Left cardiac atrium (tissue), 4 donors: ENCODE results near the gene FXR1. TPM values are rescaled to one million over a fixed set of nuclear protein-coding genes. Genes with fewer than 3 reads are reported as not detected.
"Not testable (repeated sequence)": the region's sequence is repeated elsewhere in the genome, so short reads cannot be mapped to it uniquely, and the experiment has no call there.

ENCODE experiments used
- ATAC-seq, 2 donors: fragments of 200-7000 bp; cut with Tn5 transposase; one replicate each; pipeline ENCODE4 v1.9.1; 2020; ENCODE audit warnings: mild to moderate bottlenecking in 2 of 2, moderate library complexity in 2 of 2
- DNase-seq: peaks from one replicate; pipeline ENCODE4 v3.0.0-alpha.2; 2020
- intact Hi-C, 2 donors: fragments of 100-400 bp; cut with DNase I; formaldehyde crosslinking; loops; one replicate each; pipeline versions ENCODE4 v1.14.1 to v1.15.1; 2022 to 2023
- long read RNA-seq: library from polyadenylated mRNA; unstranded; transcript quantifications from one replicate; pipeline ENCODE4 v2.0.0, GENCODE V29; 2021
- total RNA-seq, 2 donors: library from RNA; stranded (reverse); fragmentation: NEBNext Ultra II Directional; extraction: Animal tissue kit (Norgen Biotek cat#: 25700); gene quantifications; one replicate each; pipeline ENCODE4 v1.2.1, GENCODE V29; 2021
- donor health status: DM: no; HTN: yes; CAD: no.
- donor health status: DM: no; HTN: yes; CAD: no; lungs with severe emphysema.
- donor health status: DM: yes; HTN: yes; CAD: no.
- donor health status: Dilated cardiomyopathy.

Gene FXR1
- 100 to 1,000 TPM; 163 to 195 TPM for total RNA-seq
- long read RNA-seq, full-length matches to known transcripts: 7 of 69 reads
- long read RNA-seq, partial matches to known transcripts: 5 of 69 reads
- long read RNA-seq, other reads (novel, unspliced or antisense): 57 of 69 reads

DNA sequence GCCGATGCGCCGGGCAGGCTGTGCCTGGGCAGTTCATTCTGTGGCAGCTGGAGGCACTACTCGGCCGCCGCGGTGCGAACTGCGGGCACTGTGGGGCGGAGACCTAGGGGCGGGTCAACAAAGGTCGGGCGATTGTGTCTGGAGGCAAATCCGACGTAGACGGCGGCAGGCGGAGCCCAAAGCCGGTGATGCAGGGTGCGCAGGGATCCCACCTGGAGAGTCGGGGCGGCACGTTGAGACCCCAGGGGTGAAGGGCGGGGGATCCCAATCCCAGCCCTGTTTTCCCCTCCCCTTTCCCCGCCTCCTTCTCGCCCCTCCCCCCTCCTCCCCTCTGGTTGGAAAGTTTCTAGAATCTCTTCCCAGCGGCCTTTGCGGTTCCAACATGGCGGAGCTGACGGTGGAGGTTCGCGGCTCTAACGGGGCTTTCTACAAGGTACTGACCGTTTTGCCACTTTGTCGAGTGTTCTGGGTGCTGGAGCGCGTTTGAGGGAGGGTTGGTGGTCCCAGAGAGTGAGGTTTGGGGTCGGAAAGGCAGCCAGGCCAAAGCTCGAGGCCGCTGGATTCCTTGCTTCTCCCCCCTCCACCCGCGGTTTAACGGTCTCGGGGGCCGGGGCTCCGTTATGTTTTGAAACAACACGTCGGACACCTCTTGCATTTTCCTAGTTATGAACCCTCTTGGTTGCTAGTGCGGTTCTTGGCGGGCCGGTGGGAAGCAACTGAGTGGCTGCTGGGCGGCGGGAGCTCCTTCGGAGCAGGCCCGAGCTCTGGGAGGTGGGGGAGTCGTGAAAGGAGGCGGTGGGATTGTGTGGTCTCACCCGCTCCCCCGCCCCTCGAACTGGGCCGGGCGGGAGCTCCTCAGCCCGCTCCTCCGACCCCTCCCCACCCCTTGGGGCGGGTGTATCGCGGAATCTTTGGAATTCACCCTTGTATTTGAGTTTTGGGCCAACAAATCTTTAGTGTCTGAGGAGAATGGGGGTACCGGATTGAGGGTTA is at the start of gene FXR1:
Gene FXR1 (plus strand): TSS at position 367 of the 993 bp plus-strand sequence. CDS start 16 bp downstream, at position 383.
- peak; percentile 99 for ATAC-seq
- peak; percentile 91 for DNase-seq
- intact Hi-C loops: no loop called here

DNA sequence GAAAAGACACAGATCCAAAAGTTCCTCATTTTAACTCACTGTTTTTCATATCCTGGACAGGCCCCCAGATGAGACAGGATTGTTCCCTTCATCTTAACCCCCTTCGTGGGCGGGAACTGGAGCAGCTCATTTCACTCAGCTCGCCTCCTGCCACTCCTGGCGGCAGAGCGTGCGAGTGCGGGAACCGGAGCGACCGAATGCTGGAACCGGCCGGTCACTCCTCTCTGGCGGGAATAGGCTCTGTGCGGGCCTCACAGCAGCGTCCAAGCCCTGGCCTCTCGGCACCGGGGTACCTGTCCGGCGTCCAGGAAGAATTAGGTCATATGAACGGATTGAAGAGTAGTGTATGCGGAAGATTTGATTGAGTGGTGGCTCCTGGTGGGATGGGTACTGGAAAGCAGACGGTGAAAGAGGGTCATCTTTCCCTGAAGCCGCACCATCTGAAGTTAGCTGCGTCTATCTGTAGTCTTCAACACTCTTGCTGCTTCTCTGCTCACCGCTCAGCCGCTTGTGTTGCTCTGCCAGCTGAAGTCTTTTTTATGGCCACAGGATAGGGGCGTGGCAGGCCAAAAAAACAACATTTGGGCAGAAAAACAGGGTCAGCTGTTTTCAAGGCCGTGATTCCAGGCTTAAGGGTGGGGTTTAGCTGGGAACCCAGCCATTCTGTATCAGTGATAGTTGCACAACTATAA is 42.3 kb upstream of the FXR1 start:
- intact Hi-C loops: no loop called here
- ATAC-seq (peak; percentile 80 to 85), DNase-seq (peak; percentile 39)

DNA sequence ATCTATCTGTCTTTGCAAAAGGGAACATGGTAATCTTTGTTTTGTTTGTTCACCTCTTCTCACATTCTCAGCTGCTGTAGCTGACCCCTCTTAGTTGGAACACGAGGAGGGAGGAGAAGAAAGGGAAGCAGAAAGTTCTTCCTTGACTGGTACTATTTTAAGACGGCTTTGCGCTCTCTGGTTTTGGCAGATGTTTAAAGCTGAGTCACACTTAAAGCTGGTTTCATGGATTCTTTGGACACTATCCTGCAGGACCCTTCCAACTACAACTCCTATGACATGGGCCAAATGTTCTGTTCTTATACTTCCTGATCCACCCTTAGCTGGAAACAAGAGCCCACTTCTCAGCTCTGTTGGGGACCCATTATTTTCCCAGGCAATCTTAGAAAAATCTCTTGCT is 40.6 kb upstream of the FXR1 start:
- ATAC-seq (peak; percentile 27 to 84), DNase-seq (no peak)
- intact Hi-C loops: no loop called here

DNA sequence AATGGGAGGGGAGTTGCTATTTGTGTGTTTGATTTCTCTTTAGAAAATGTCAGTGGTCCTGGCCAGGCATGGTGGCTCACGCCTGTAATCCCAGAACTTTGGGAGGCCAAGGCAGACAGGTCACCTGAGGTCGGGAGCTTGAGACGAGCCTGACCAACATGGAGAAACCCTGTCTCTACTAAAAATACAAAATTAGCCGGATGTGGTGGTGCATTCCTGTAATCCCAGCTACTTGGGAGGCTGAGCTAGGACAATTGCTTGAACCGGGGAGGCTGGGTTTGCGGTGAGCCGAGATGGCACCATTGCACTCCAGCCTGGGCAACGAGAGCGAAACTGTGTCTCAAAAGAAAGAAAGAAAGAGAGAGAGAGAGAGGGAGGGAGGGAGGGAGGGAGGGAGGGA is 40.0 kb upstream of the FXR1 start:
- DNase-seq, ATAC-seq, intact Hi-C loops: not testable (repeated sequence)

DNA sequence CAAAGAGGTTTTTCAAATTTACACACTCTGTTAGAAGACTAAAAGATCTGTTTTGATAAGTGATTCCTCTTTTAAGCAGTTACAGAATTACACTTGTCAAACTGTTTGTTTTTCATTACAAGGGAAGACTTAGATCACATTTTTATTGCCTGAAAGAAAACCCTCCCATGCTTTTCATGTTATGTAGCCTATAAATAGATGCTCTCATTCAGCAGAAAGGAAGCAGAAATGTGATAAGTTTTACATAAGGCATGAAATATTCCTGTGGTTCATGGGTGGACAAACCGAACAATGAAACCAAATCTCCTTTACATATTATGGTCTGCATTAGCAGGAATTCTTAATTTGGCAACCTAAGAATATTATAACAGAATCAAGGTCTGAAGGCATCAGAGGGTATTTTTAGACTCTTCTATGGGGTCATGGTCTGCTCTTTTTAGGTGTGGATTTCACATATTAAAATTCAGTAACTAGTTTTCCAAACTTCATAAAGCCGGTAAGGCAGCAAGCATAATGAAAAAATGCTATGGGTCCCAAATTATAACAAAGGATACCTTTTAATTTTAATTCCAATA is 37.3 kb upstream of the FXR1 start:
- ATAC-seq (no peak), DNase-seq (no peak)
- intact Hi-C loops: no loop called here

DNA sequence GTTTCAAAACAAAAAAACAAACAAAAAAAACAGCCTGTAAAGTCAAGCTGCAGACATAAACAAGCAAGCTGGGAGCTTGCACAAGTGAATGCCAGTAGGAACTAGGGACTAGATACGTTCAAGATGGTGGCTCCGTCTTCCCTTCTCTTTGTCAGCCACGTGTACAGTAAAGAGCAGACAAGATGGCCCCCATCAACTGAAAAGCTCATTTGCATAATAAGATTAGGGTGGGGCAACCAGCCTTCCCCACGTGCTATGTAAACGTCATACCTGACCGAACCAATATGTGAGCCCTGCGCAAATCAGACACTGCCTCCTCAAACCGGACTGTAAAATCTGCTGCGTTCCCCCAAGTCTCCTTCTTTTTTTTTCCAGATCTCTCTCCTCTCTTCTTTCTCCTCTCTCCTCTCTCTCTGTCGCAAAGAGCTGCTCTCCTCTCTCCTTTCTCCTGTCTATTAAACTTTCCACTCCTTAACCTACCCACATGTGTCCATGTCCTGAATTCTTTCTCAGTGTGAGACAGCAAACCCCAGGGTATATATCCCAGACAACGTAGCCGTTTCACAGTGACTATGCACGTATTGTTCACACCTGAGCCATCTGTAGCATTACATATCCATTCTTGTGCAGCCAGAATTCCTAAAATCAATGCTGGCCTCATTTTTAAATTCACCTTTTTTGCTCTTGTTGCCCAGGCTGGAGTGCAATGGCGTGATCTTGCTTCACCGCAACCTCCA is 31.2 kb upstream of the FXR1 start:
- ATAC-seq (no peak), DNase-seq (no peak)
- intact Hi-C loops: no loop called here

DNA sequence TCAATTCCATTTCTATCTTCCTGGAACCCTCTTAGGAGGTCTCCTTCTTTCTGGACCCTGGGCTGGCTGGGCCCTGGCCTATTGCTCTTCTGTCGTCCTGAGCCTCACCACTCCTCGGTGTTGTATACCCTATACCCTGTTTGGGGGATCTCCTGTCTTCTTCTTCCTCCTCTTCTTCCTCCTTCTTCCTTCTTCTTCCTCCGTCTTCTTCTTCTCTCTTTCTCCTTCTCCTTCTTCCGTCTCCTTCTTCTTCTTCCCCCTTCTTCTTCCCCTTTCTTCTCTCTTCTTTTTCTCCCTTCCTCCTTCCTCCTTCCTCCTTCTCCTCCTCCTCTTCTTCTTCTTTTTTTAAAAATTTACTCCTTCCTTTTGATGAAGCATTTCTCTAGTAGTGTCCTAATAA is 30.4 kb upstream of the FXR1 start:
- DNase-seq: no peak
- ATAC-seq: no peak
- intact Hi-C loops: no loop called here

DNA sequence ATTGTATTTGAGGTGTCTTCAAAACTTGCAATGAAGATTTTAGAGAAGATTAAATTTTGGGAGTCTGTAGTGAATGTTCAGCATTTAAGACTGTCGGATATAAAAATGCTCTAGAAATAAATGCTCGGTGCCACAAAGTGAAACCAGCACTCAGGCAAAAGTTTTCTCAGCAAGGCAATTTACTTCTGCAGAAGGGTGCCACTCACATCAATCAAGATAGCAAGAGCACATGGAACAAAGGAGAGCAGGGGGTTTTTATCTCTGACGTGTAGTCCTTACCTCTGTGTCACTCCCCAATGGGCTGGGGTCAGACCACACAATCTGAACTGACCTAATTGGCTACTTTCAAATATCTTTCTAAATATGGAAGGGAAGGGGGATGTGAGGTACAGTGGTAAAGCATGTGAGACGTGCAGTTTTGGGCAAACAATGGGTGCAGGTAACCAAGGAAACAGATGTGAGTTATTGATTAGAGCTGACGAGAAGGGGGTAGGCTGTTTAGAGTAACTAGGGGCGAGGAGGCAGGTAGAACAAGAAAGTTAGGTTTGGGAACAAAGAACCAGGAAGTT is 23.4 kb upstream of the FXR1 start:
- no peak for ATAC-seq
- intact Hi-C loops: no loop called here

DNA sequence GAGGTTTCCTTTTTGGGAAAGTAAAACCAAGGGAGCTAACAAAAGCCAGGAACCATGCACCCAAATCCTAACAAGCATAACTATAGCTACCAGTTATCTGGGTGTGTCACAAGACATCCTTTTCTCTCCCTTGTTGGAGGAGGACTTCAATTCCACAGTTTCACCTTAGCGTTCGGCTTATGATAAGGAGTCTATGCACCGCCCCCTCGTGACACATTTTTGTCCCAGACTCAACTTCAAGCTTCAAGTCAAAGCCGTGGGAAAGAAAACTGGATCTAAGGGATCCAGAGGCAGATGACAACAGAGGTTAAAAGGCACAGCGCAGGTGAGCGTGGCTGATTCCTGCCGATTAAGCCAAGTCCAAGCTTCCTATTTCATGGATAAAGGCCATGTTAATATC is 13.9 kb upstream of the FXR1 start:
- intact Hi-C loops: no loop called here
- ATAC-seq (no peak), DNase-seq (no peak)

More for the DNA sequence above, 23.4 kb upstream of the FXR1 start:
- DNase-seq: no peak

DNA sequence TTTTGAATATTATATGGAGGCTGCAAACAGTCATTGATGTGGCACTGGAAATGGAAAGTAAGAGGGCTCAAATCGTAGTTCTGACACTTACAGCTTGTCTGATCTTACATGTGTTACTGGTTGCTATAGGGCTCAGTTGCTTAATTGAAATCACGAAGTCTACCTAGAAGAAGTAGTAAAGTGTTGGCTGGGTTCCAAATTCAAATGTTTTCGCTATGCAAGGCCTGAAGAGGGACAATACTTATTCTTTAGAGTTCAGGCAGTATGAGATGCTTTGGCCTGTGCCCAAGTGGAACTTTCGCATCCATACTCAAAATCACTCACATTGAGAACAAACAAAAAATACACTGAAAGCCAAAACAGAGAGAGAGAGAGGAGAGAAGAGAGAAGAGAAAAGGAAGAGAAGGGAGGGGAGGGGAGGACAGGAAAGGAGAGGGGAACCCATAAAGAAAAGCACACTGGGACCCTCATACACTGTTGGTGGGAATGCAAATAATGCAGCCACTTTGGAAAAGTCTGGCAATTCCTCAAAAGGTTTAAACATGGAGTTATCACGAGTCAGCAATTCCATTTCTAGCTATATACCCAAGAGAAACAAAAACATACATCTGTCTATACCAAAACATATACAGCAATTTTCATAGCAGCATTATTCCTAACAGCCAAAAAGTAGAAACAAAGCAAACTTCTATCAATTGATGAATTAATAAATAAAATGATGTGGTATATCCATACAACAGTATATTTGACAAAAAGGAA is 2.9 kb upstream of the FXR1 start:
- intact Hi-C loops: no loop called here

DNA sequence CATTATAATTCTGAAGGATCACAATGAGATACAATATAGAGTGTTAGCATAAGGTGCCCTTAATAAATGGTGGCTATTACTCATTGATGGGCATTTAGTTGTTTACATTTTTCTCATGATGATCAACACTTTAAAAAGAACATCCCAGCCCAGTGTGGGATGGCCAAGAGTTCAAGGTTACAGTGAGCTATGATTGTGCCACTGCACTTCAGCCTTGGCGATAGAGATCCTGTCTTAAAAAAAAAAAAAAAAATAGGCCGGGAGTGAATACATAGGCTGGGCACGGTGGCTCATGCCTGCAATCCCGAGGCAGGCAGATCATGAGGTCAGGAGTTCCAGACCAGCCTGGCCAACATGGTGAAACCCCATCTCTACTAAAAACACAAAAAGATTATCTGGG is 1.6 kb upstream of the FXR1 start:
- intact Hi-C loops: no loop called here
- ATAC-seq (no peak), DNase-seq (no peak)

More for the DNA sequence above, 2.9 kb upstream of the FXR1 start:
- ATAC-seq: no peak
- DNase-seq: no peak

DNA sequence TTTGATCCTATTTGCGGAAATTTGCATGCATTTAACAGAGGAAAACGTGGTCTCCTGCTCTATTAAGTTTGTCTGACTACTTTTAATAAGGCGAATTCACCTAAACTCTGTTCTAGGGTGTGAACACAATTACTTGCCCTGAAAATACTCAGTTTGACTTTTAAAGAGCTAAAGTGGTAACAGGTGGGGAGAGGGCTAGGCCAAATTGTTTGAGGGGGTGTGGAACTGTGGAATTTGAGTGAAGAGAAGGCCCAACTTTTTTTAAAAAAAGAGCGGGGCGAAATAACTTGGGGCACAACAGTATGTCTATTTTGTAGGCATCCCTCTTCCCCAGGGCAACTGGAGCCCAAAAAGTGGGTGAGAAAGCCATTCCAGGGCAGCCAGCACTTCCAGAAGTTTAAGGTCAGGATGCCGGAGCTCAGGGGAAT is 580 bp upstream of the FXR1 start:
- no peak for DNase-seq
- intact Hi-C loops: no loop called here
- ATAC-seq: no peak

DNA sequence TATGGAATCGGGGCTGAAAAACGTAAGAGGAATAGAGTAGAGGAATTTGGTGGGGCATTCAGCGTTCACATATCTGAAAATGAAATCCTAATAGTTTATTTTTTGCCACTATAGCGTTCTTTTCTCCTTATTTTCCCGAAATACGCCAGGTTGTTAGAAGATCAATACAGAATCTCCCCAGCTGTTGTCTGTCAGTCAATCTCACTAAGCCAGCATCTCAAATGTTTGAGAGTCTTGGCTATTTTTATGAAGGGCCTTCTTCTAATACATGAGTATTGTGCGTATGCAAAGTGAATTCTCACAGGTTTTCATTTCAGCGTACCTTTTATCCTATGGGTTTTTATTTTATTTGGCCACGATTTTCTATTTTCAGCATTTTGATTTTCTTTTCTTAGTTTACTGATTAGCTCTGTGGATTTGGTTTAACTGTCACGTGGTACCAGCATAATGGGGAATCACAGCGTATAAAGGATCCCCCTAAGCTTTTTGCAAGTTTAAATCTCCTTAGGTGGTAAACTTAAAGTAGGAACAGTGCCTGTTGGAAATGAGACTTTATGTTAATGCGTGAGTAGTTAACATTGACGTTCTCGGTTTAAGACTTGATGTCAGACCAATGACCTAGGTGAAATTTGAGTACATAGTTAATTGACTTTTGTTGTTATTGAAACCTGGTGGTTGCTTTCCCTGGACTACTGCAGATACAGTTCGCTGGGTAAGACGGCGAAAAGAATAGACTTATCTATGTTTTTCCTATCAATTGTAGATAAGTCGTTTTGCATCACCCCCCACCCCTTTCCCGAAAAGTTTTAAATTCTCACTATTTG is 1.3 kb downstream of the FXR1 start:
- ATAC-seq: no peak
- DNase-seq: no peak
- intact Hi-C loops: no loop called here

DNA sequence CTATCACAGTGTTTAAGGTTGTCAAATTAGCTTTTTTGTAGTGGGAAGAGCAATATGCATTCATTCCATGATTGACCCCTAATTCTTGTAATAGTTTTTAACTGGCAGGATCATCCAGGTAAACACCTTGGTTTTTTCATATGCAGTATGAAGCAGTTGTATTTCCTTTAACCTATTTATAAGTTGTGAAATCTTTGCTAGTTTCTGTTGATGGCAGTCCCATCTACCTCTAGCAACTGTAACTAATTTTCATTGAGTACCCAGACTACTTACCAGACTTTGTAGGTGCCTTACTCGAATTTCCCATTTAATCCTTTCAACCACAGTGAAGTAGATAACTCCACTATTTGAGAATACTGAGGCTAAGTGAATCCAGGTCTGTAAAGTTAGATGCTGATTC is 6.1 kb downstream of the FXR1 start:
- no peak for ATAC-seq
- intact Hi-C loops: no loop called here
- no peak for DNase-seq

DNA sequence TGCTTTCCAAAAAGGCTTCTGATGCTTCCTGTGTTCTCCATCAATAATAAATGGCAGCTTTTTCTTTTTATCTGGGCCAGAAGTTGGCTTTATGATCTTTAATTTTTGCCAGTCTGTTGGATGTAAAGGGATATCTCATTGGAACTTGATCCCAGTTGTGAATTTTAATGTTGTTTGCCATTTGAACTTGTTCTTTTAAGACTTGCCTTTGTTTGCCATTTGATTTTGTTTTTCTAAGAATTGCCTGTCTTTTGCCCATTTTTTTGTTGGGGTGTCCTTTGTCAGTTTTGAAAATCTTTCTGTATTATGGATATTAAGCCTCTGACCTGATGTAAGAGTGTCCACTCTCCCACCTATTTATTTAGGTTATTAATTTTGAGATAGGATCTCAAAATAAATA is 9.8 kb downstream of the FXR1 start:
- intact Hi-C loops: loop anchor here in 1 of 2 donors (10.0 kb wide), 1 partner anchor 63 kb away; the partner anchor contains the start of gene DNAJC19
- DNase-seq: no peak
- ATAC-seq: no peak

DNA sequence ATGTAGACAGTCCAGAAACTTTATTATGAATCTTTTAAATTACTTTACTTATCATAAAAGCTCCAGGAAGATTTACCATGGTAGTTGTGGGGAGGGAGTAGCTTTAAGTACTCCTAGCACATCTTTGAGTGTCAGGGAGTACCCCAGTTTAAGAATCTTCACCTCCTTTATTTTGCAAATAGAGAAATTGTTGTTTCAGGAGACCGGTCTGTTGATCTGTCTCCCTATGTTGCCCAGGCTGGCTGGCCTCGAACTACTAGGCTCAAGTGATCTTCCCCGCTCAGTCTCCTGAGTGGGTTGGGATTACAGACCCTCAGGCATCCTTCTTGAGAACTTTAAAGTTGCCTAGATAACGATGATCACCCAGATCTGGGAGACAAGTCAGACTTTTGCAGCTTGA is 11.1 kb downstream of the FXR1 start:
- DNase-seq (no peak), ATAC-seq (no peak)
- intact Hi-C loops: loop anchor here in 1 of 2 donors (10.0 kb wide), 1 partner anchor 61 kb away; the partner anchor contains the start of gene DNAJC19

DNA sequence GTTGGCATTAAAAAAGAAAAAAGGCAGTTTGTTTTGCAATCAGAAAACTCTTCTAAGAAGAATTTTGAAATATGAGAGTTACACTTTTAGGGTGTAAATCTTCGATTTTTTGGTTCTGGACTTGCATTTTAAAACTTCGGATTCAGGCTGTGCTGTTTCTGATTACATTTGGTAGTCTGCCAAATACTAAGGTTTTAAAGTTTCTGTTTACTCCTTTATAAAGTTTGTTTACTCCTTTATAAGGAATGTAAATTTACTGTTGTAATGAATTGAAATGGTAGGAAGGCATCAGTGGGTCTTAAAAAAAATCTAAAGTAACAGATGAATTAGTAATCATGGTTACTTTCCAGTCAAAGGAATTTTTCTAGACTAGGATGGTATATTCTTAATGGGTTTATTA is 14.1 kb downstream of the FXR1 start:
- DNase-seq: no peak
- no peak for ATAC-seq
- intact Hi-C loops: loop anchor here in 1 of 2 donors (10.0 kb wide), 1 partner anchor 58 kb away; the partner anchor contains the start of gene DNAJC19
